GM11168 (cell line): ENCODE data around the gene FHOD3.

Experiments used
- in situ Hi-C: fragments of 300-500 bp; cut with MboI; formaldehyde crosslinking; loops from one replicate; pipeline ENCODE4 v1.12.0; 2022; ENCODE audit warnings: low sequenced_read_pairs; ENCODE audit not compliant: unreplicated experiment

Gene FHOD3

GRCh38 chr18:36374262-36374661, 76.7 kb downstream of the FHOD3 start:
- in situ Hi-C loops: no loop called here

- in situ Hi-C loops: no loop called here
Observed at GRCh38 chr18:36375118-36375517, 77.6 kb downstream of the FHOD3 start.

GRCh38 chr18:36376361-36376760, 78.8 kb downstream of the FHOD3 start:
- in situ Hi-C loops: no loop called here

- in situ Hi-C loops: no loop called here
Observed at GRCh38 chr18:36377626-36378025, 80.1 kb downstream of the FHOD3 start.

- in situ Hi-C loops: no loop called here
Observed at GRCh38 chr18:36378205-36378604, 80.7 kb downstream of the FHOD3 start.

- in situ Hi-C loops: no loop called here
Observed at GRCh38 chr18:36379435-36379984, 82.0 kb downstream of the FHOD3 start.

GRCh38 chr18:36380173-36380827, 82.8 kb downstream of the FHOD3 start:
- in situ Hi-C loops: no loop called here

GRCh38 chr18:36381075-36381474, 83.6 kb downstream of the FHOD3 start:
- in situ Hi-C loops: no loop called here

- in situ Hi-C loops: no loop called here
Observed at GRCh38 chr18:36382854-36383253, 85.3 kb downstream of the FHOD3 start.

GRCh38 chr18:36386150-36386920, 88.8 kb downstream of the FHOD3 start:
- in situ Hi-C loops: no loop called here

- in situ Hi-C loops: no loop called here
Observed at GRCh38 chr18:36387310-36387709, 89.8 kb downstream of the FHOD3 start.

- in situ Hi-C loops: no loop called here
Observed at GRCh38 chr18:36388310-36388709, 90.8 kb downstream of the FHOD3 start.

GRCh38 chr18:36389027-36389426, 91.5 kb downstream of the FHOD3 start:
- in situ Hi-C loops: no loop called here

- in situ Hi-C loops: no loop called here
Observed at GRCh38 chr18:36389811-36390581, 92.5 kb downstream of the FHOD3 start.

GRCh38 chr18:36391426-36392145, 94.1 kb downstream of the FHOD3 start:
- in situ Hi-C loops: no loop called here

- in situ Hi-C loops: no loop called here
Observed at GRCh38 chr18:36392164-36392978, 94.9 kb downstream of the FHOD3 start.

GRCh38 chr18:36392979-36393287, 95.4 kb downstream of the FHOD3 start:
- in situ Hi-C loops: no loop called here

GRCh38 chr18:36394486-36394885, 97.0 kb downstream of the FHOD3 start:
- in situ Hi-C loops: no loop called here

GRCh38 chr18:36396190-36396589, 98.7 kb downstream of the FHOD3 start:
- in situ Hi-C loops: no loop called here

- in situ Hi-C loops: no loop called here
Observed at GRCh38 chr18:36397033-36397432, 99.5 kb downstream of the FHOD3 start.
